ENCODE measurements around the gene PSMA5. TPM values are rescaled to one million over a fixed set of nuclear protein-coding genes. Genes with fewer than 3 reads are reported as not detected.

The PSMA5 gene
- total and polyA plus RNA-seq, 2 of the 13 experiments (the other 11 are each of a cell fraction or from before 2014, with no cell fraction given): 140 to 169 TPM

- TF ChIP-seq ZNF724P (CRISPR knock-in tag; IDR thresholded peaks at IDR 0.05; ENCODE audit: borderline replicate concordance): no peak
- peak; percentile 77; the same call in 1 of the 2 replicates for TF ChIP-seq NCOR1 (IDR thresholded peaks at IDR 0.05; ENCODE audit: borderline replicate concordance, low read length)
- no peak for TF ChIP-seq KLF12 (CRISPR knock-in tag; IDR thresholded peaks at IDR 0.05; ENCODE audit: borderline replicate concordance)
- TF ChIP-seq ZNF672 (CRISPR knock-in tag; IDR thresholded peaks at IDR 0.05): no peak
- no peak for TF ChIP-seq ZNF883 (CRISPR knock-in tag; IDR thresholded peaks at IDR 0.05; ENCODE audit: not compliant biosample characterization)
- no peak for TF ChIP-seq ZNF282 (IDR thresholded peaks at IDR 0.05; ENCODE audit: partially characterized antibody)
- TF ChIP-seq, protein P1, sequence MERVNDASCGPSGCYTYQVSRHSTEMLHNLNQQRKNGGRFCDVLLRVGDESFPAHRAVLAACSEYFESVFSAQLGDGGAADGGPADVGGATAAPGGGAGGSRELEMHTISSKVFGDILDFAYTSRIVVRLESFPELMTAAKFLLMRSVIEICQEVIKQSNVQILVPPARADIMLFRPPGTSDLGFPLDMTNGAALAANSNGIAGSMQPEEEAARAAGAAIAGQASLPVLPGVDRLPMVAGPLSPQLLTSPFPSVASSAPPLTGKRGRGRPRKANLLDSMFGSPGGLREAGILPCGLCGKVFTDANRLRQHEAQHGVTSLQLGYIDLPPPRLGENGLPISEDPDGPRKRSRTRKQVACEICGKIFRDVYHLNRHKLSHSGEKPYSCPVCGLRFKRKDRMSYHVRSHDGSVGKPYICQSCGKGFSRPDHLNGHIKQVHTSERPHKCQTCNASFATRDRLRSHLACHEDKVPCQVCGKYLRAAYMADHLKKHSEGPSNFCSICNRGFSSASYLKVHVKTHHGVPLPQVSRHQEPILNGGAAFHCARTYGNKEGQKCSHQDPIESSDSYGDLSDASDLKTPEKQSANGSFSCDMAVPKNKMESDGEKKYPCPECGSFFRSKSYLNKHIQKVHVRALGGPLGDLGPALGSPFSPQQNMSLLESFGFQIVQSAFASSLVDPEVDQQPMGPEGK (CRISPR knock-in tag; IDR thresholded peaks at IDR 0.05): no peak
- TF ChIP-seq ZNF446 (CRISPR knock-in tag; IDR thresholded peaks at IDR 0.05): no peak
- 0 out of 2 replicates have a peak, but pooled peaks have one; percentile 14 for TF ChIP-seq AHR (CRISPR knock-in tag; IDR thresholded peaks at IDR 0.05)
- no peak for TF ChIP-seq RARG (CRISPR knock-in tag; IDR thresholded peaks at IDR 0.05; ENCODE audit: low read depth)
- TF ChIP-seq GATAD1 (CRISPR knock-in tag; IDR thresholded peaks at IDR 0.05): peak; percentile 87
- 0 out of 2 replicates have a peak, but pooled peaks have one; percentile 13 for TF ChIP-seq KDM4B (CRISPR knock-in tag; IDR thresholded peaks at IDR 0.05)
- TF ChIP-seq HNRNPL (IDR thresholded peaks at IDR 0.05; ENCODE audit: low read depth, low read length): peak; percentile 63; the same call in 1 of the 2 replicates
- TF ChIP-seq ZMYM3 (CRISPR knock-in tag; IDR thresholded peaks at IDR 0.05): no peak; the same call in 1 of the 2 replicates
- no peak for TF ChIP-seq ZNF430 (CRISPR knock-in tag; IDR thresholded peaks at IDR 0.05)
- peak; percentile 62 for TF ChIP-seq MIXL1 (CRISPR knock-in tag; IDR thresholded peaks at IDR 0.05)
- peak; percentile 88 for TF ChIP-seq TAF1 (CRISPR knock-in tag; IDR thresholded peaks at IDR 0.05)
- no peak for TF ChIP-seq JUNB (CRISPR knock-in tag; IDR thresholded peaks at IDR 0.05; ENCODE audit: borderline replicate concordance)
- TF ChIP-seq CCAR2 (optimal IDR thresholded peaks at IDR 0.05; ENCODE audit: low read depth, low read length): no peak
- TF ChIP-seq ZNF737 (CRISPR knock-in tag; IDR thresholded peaks at IDR 0.05; ENCODE audit: borderline replicate concordance): no peak
- TF ChIP-seq UBTF (CRISPR knock-in tag; IDR thresholded peaks at IDR 0.05): peak; percentile 94
- TF ChIP-seq IKZF4 (CRISPR knock-in tag; IDR thresholded peaks at IDR 0.05; ENCODE audit: borderline replicate concordance, low read depth, not compliant biosample characterization): peak; percentile 79
- TF ChIP-seq MAZ (IDR thresholded peaks at IDR 0.05; ENCODE audit: borderline replicate concordance, low read depth, low read length): peak; percentile 8; the same call in 1 of the 2 replicates
- TF ChIP-seq MAZ (CRISPR knock-in tag; IDR thresholded peaks at IDR 0.05; ENCODE audit: low read depth): peak; percentile 78
- peak; percentile 24; the same call in 1 of the 2 replicates for TF ChIP-seq HCFC1 (IDR thresholded peaks at IDR 0.05; ENCODE audit: low read depth, low read length)
- TF ChIP-seq HIVEP1 (CRISPR knock-in tag; IDR thresholded peaks at IDR 0.05): peak; percentile 74
- peak; percentile 93 for TF ChIP-seq HNF4A (CRISPR knock-in tag; IDR thresholded peaks at IDR 0.05)
- no peak for TF ChIP-seq MLLT10 (CRISPR knock-in tag; IDR thresholded peaks at IDR 0.05)
These were observed at the start of gene PSMA5 (continued) for GRCh38 chr1:109426281-109427170.
